Peyer's patch (tissue), 4 donors: ENCODE measurements around the gene FA2H.

Experiments used
- POLR2A ChIP-seq, 2 donors: fragments of 450-650 bp; IDR thresholded peaks; one replicate each; pipeline ENCODE4 v1.5.1; 2017; ENCODE audit warnings: antibody characterized with exemption in 2 of 2, mild to moderate bottlenecking in 2 of 2, moderate library complexity in 2 of 2
- TF ChIP-seq, protein P1 (sequence below), 6 experiments: fragments of 450-650 bp in 4 of 6; fragments of 200-600 bp in 2 of 6; sonication (generic) in 1 of 6; IDR thresholded peaks; one replicate each; pipeline ENCODE4 v1.5.1; 2017 to 2019; ENCODE audit warnings: antibody characterized with exemption in 6 of 6, mild to moderate bottlenecking in 3 of 6, moderate library complexity in 1 of 6

DNA sequence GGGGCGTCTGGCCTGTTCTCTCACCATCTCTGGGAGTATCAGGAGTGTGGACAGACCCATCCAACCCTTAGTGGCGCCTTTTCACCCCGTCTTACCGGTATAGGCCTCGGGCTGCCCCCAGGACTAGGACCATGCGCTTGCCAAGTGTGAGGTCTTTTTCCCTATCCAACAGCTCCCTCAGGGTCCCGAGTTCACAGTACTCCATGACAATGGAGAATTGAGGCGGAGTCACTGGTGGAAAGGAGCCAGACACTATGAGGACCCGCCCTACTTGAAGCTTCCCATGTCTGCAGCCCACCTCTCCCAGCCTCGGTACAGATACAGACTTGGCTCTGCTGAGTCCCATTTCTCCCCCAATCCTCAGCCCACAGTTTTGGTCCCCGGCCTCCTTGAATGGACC lies 92.1 kb downstream of the FA2H start:
- TF ChIP-seq, protein P1, sequence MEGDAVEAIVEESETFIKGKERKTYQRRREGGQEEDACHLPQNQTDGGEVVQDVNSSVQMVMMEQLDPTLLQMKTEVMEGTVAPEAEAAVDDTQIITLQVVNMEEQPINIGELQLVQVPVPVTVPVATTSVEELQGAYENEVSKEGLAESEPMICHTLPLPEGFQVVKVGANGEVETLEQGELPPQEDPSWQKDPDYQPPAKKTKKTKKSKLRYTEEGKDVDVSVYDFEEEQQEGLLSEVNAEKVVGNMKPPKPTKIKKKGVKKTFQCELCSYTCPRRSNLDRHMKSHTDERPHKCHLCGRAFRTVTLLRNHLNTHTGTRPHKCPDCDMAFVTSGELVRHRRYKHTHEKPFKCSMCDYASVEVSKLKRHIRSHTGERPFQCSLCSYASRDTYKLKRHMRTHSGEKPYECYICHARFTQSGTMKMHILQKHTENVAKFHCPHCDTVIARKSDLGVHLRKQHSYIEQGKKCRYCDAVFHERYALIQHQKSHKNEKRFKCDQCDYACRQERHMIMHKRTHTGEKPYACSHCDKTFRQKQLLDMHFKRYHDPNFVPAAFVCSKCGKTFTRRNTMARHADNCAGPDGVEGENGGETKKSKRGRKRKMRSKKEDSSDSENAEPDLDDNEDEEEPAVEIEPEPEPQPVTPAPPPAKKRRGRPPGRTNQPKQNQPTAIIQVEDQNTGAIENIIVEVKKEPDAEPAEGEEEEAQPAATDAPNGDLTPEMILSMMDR (IDR thresholded peaks at IDR 0.05), result no peak
- TF ChIP-seq POLR2A (IDR thresholded peaks at IDR 0.05), result no peak
